ENCODE data around the gene RARB. TPM values are rescaled to one million over a fixed set of nuclear protein-coding genes. Genes with fewer than 3 reads are reported as not detected.

Gene RARB
- total and polyA plus RNA-seq, 9 of the 15 experiments (the other 6 are each of a cell fraction or from before 2014, with no cell fraction given), result 0.15 to 1.3 (median 0.27) TPM

DNA sequence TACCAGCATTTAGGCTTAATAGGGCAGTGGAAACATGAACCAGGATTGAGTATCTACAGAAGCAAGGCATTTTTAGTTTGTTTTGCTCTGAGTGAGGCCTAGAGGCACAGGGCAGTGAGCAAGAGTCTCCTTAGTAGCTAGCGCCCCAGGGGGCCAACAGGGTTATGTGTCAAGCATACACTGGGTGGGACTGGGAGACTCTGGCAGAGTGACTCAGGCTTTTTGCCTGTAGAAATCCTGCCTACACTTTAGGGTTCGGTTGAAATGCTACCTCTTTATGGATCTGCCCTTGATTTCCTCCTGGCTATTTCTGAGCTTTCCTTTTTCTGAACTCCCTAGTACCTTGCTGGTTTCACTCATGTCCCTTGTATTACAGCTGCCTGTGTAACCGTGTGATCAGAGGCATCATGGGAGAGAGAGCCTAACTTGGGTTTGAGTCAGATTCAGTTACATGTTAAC is 164.5 kb downstream of the RARB start (continued):
- TF ChIP-seq, protein P1, sequence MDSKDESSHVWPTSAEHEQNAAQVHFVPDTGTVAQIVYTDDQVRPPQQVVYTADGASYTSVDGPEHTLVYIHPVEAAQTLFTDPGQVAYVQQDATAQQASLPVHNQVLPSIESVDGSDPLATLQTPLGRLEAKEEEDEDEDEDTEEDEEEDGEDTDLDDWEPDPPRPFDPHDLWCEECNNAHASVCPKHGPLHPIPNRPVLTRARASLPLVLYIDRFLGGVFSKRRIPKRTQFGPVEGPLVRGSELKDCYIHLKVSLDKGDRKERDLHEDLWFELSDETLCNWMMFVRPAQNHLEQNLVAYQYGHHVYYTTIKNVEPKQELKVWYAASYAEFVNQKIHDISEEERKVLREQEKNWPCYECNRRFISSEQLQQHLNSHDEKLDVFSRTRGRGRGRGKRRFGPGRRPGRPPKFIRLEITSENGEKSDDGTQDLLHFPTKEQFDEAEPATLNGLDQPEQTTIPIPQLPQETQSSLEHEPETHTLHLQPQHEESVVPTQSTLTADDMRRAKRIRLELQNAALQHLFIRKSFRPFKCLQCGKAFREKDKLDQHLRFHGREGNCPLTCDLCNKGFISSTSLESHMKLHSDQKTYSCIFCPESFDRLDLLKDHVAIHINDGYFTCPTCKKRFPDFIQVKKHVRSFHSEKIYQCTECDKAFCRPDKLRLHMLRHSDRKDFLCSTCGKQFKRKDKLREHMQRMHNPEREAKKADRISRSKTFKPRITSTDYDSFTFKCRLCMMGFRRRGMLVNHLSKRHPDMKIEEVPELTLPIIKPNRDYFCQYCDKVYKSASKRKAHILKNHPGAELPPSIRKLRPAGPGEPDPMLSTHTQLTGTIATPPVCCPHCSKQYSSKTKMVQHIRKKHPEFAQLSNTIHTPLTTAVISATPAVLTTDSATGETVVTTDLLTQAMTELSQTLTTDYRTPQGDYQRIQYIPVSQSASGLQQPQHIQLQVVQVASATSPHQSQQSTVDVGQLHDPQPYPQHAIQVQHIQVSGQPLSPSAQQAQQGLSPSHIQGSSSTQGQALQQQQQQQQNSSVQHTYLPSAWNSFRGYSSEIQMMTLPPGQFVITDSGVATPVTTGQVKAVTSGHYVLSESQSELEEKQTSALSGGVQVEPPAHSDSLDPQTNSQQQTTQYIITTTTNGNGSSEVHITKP (IDR thresholded peaks at IDR 0.05; ENCODE audit: partially characterized antibody), result peak; percentile 29
- TF ChIP-seq MCM7 (IDR thresholded peaks at IDR 0.05) (no peak), ZEB2 (IDR thresholded peaks at IDR 0.05) (no peak), ZZZ3 (IDR thresholded peaks at IDR 0.05) (no peak), ZNF124 (CRISPR knock-in tag; IDR thresholded peaks at IDR 0.05) (no peak), POLR2B (IDR thresholded peaks at IDR 0.05; ENCODE audit: low read depth, partially characterized antibody) (no peak), SLC30A9 (CRISPR knock-in tag; IDR thresholded peaks at IDR 0.05) (no peak), DDX20 (tag; IDR thresholded peaks at IDR 0.05; ENCODE audit: low read depth) (no peak), HDAC2 (IDR thresholded peaks at IDR 0.05) (no peak), RUNX1 (IDR thresholded peaks at IDR 0.05; ENCODE audit: low read depth) (no peak), MEF2A (IDR thresholded peaks at IDR 0.05; ENCODE audit: control insufficient read depth, low read depth, low read length) (no peak), ZNF324 (CRISPR knock-in tag; IDR thresholded peaks at IDR 0.05) (no peak), SPI1 (IDR thresholded peaks at IDR 0.05; ENCODE audit: borderline replicate concordance, low read depth, low read length) (no peak), STAT5A (IDR thresholded peaks at IDR 0.05; ENCODE audit: borderline replicate concordance, low read length) (no peak), TBP (optimal IDR thresholded peaks at IDR 0.05; ENCODE audit: low read depth, low read length) (peak; percentile 75), ZBTB7A (IDR thresholded peaks at IDR 0.05; ENCODE audit: borderline replicate concordance, control insufficient read depth, low read depth, low read length) (peak; percentile 37; the same call in 1 of the 2 replicates), PHF21A (IDR thresholded peaks at IDR 0.05; ENCODE audit: borderline replicate concordance, low read depth) (0 out of 2 replicates have a peak, but pooled peaks have one; percentile 11), EHMT2 (IDR thresholded peaks at IDR 0.05) (peak; percentile 62; the same call in 1 of the 2 replicates), MYBL2 (IDR thresholded peaks at IDR 0.05; ENCODE audit: low read depth) (no peak), MYBL2 (CRISPR knock-in tag; IDR thresholded peaks at IDR 0.05; ENCODE audit: borderline replicate concordance) (no peak), SMAD4 (CRISPR knock-in tag; conservative IDR thresholded peaks at IDR 0.05) (no peak), ZNF589 (CRISPR knock-in tag; IDR thresholded peaks at IDR 0.05; ENCODE audit: low read depth) (no peak)
- TF ChIP-seq, protein P2, sequence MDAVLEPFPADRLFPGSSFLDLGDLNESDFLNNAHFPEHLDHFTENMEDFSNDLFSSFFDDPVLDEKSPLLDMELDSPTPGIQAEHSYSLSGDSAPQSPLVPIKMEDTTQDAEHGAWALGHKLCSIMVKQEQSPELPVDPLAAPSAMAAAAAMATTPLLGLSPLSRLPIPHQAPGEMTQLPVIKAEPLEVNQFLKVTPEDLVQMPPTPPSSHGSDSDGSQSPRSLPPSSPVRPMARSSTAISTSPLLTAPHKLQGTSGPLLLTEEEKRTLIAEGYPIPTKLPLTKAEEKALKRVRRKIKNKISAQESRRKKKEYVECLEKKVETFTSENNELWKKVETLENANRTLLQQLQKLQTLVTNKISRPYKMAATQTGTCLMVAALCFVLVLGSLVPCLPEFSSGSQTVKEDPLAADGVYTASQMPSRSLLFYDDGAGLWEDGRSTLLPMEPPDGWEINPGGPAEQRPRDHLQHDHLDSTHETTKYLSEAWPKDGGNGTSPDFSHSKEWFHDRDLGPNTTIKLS (IDR thresholded peaks at IDR 0.05; ENCODE audit: borderline replicate concordance, low read depth), result no peak
- TF ChIP-seq, protein P3, sequence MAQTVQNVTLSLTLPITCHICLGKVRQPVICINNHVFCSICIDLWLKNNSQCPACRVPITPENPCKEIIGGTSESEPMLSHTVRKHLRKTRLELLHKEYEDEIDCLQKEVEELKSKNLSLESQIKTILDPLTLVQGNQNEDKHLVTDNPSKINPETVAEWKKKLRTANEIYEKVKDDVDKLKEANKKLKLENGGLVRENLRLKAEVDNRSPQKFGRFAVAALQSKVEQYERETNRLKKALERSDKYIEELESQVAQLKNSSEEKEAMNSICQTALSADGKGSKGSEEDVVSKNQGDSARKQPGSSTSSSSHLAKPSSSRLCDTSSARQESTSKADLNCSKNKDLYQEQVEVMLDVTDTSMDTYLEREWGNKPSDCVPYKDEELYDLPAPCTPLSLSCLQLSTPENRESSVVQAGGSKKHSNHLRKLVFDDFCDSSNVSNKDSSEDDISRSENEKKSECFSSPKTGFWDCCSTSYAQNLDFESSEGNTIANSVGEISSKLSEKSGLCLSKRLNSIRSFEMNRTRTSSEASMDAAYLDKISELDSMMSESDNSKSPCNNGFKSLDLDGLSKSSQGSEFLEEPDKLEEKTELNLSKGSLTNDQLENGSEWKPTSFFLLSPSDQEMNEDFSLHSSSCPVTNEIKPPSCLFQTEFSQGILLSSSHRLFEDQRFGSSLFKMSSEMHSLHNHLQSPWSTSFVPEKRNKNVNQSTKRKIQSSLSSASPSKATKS (CRISPR knock-in tag; IDR thresholded peaks at IDR 0.05), result no peak

Data from K562 (cell line).